K562 (cell line): ENCODE measurements around the gene UCKL1. TPM values are rescaled to one million over a fixed set of nuclear protein-coding genes. Genes with fewer than 3 reads are reported as not detected.

Experiments
- ATAC-seq: fragments of 200-7000 bp; cut with Tn5 transposase; 3 replicates; pipeline ENCODE4 v1.9.1; 2020; ENCODE audit warnings: moderate library complexity
- BruUV-seq: library from RNA; stranded (reverse); fragments of 400-500 nt; replicated peaks from 2 replicates; lab custom pipeline; 2021; lab: Mats Ljungman, UMichigan
- CTCF ChIA-PET: fragments of 300-600 bp; formaldehyde crosslinking; extraction: SDS; loops from one replicate; lab custom pipeline; 2021; ENCODE audit warnings: low intra/inter-chr PET ratio; lab: Yijun Ruan, JAX
- POLR2A ChIA-PET: fragments of 300-600, 350-650 bp; sonication (Branson Sonifier 250); formaldehyde crosslinking; extraction: SDS; loops from one replicate; lab custom pipeline; 2021; ENCODE audit warnings: antibody characterized with exemption, inconsistent platforms; lab: Yijun Ruan, JAX
- DNase-seq, 4 experiments: peaks; one replicate each; pipeline versions ENCODE4 v3.0.0 to v3.0.0-alpha.2; 2011 to 2018; ENCODE audit warnings: low spot score in 3 of 4, mixed read lengths in 3 of 4; ENCODE audit errors: extremely low read depth in 1 of 4
- FAIRE-seq: peaks from 2 replicates; lab custom pipeline; 2011; peaks lifted over from hg19 to GRCh38; lab: Jason Lieb, UNC
- H2AFZ ChIP-seq: 2 replicates; pipeline ENCODE4 v1.6.0; 2011; ENCODE audit warnings: low read depth, low read length, control low read depth, inconsistent platforms
- H3K27ac ChIP-seq: fragments of 200-600 bp; 3 replicates; pipeline ENCODE4 v1.8.0; 2011; ENCODE audit warnings: low read depth, mild to moderate bottlenecking, control low read depth, inconsistent platforms, low read length, moderate library complexity, mixed read lengths; ENCODE audit errors: extremely low read depth
- H3K27me3 ChIP-seq, 2 experiments: fragments of 300-600 bp in 1 of 2; 2 replicates in 1 of 2; 3 replicates in 1 of 2; pipeline versions ENCODE4 v1.6.0 to v1.8.0; 2011; ENCODE audit warnings: inconsistent platforms in 2 of 2, low read length in 2 of 2, mild to moderate bottlenecking in 1 of 2, mixed read lengths in 1 of 2, moderate library complexity in 1 of 2; ENCODE audit not compliant: control insufficient read depth in 2 of 2, insufficient read depth in 2 of 2
- H3K36me3 ChIP-seq: fragments of 300-600 bp; 3 replicates; pipeline ENCODE4 v1.8.0; 2011; ENCODE audit warnings: mild to moderate bottlenecking, low read length, inconsistent platforms; ENCODE audit not compliant: control insufficient read depth, insufficient read depth
- H3K4me1 ChIP-seq, 2 experiments: fragments of 200-600 bp in 1 of 2; replicated peaks in 1 of 2; 2 replicates in 1 of 2; 3 replicates in 1 of 2; pipeline versions ENCODE4 v1.5.1 to v1.8.0; 2011; ENCODE audit warnings: inconsistent platforms in 2 of 2, low read length in 2 of 2, mild to moderate bottlenecking in 1 of 2, mixed read lengths in 1 of 2, moderate library complexity in 1 of 2; ENCODE audit not compliant: control insufficient read depth in 2 of 2, insufficient read depth in 2 of 2
- H3K4me2 ChIP-seq: 2 replicates; pipeline ENCODE4 v1.6.1; 2011; ENCODE audit warnings: low read length, control low read depth, inconsistent platforms, mixed read lengths; ENCODE audit not compliant: insufficient read depth
- H3K4me3 ChIP-seq: fragments of 200-600 bp; sonication (generic), shearing (Covaris generic); 2 replicates; pipeline ENCODE4 v1.5.1; 2016; ENCODE audit warnings: control low read depth, inconsistent platforms
- H3K79me2 ChIP-seq: fragments of 200-600 bp; 3 replicates; pipeline ENCODE4 v1.8.0; 2011; ENCODE audit warnings: low read length, inconsistent platforms; ENCODE audit not compliant: control insufficient read depth, insufficient read depth
- H3K9ac ChIP-seq, 2 experiments: 2 replicates each; pipeline versions ENCODE4 v1.6.0 to v1.6.1; 2011; ENCODE audit warnings: low read depth in 2 of 2, low read length in 2 of 2, control low read depth in 1 of 2, inconsistent platforms in 1 of 2, mild to moderate bottlenecking in 1 of 2, mixed read lengths in 1 of 2; ENCODE audit not compliant: insufficient read depth in 1 of 2
- H3K9me1 ChIP-seq: one replicate; pipeline ENCODE4 v1.6.0; 2011; ENCODE audit warnings: inconsistent platforms, mild to moderate bottlenecking, low read length, moderate library complexity; ENCODE audit not compliant: control insufficient read depth, insufficient read depth
- H3K9me3 ChIP-seq: replicated peaks from 2 replicates; pipeline ENCODE4 v1.5.1; 2011; ENCODE audit warnings: low read depth, low read length, inconsistent platforms; ENCODE audit not compliant: control insufficient read depth, insufficient read depth
- H4K20me1 ChIP-seq: replicated peaks from 2 replicates; pipeline ENCODE4 v1.6.1; 2011; ENCODE audit warnings: low read length, inconsistent platforms, mixed read lengths; ENCODE audit not compliant: control insufficient read depth, insufficient read depth
- CXXC5 ChIP-seq: fragments of 250-450 bp; sonication (Bioruptor Pico); IDR thresholded peaks from 2 replicates; pipeline ENCODE4 v1.8.0; 2022; ENCODE audit warnings: inconsistent platforms, mild to moderate bottlenecking, moderate library complexity
- KLF6 ChIP-seq: fragments of 250-450 bp; sonication (Bioruptor Pico); IDR thresholded peaks from 2 replicates; pipeline ENCODE4 v1.4.0; 2020; ENCODE audit warnings: mild to moderate bottlenecking, moderate library complexity, borderline replicate concordance
- LCOR ChIP-seq: sonication (generic); formaldehyde crosslinking; IDR thresholded peaks from 2 replicates; pipeline ENCODE4 v1.8.0; 2022; ENCODE audit warnings: mild to moderate bottlenecking, missing genetic modification reagents
- ZNF347 ChIP-seq: fragments of 450-650 bp; formaldehyde crosslinking; IDR thresholded peaks from 2 replicates; pipeline ENCODE4 v1.4.0; 2020; ENCODE audit warnings: low read depth, mild to moderate bottlenecking, moderate library complexity
- WGBS: fragments of 100-300 bp; shearing (Covaris generic); methylation state at CpG from one replicate; pipeline ENCODE4 v1.1.6; 2016; ENCODE audit warnings: low coverage, mixed read lengths; ENCODE audit not compliant: insufficient coverage; ENCODE audit errors: missing lambda C conversion rate; 5-methylcytosine and 5-hydroxymethylcytosine counted together
- in situ Hi-C: fragments of 300-500 bp; cut with MboI; formaldehyde crosslinking; loops from 4 replicates; pipeline ENCODE4 v1.15.0; 2018; ENCODE audit warnings: inconsistent platforms, mixed read lengths
- intact Hi-C: fragments of 100-400 bp; cut with micrococcal nuclease; formaldehyde crosslinking; loops from 2 replicates; pipeline ENCODE4 v1.14.2; 2022
- polyA plus RNA-seq, 8 experiments: library from polyadenylated mRNA; depleted of rRNA in 4 of 8; stranded (reverse) in 5 of 8; unstranded in 3 of 8; fragments of >200 nt; fragmentation: Nextera tagmentation in 2 of 8; fragmentation: Illumina TruSeq in 1 of 8; extraction: Ambion mirVana in 2 of 8; extraction: Trizol in 1 of 8; gene quantifications; 2 replicates each; pipeline versions ENCODE4 v1.2.1 to v1.2.3, GENCODE V29; 2011 to 2014; ENCODE audit warnings: inconsistent platforms in 1 of 8, missing spikeins in 1 of 8
- total RNA-seq, 7 experiments: library from RNA; depleted of rRNA in 6 of 7; stranded (reverse); fragments of >200 nt in 6 of 7; fragmentation: Illumina TruSeq in 2 of 7; extraction: Trizol in 2 of 7; gene quantifications; 2 replicates each; pipeline versions ENCODE4 v1.2.1 to v1.2.3, GENCODE V29; 2011 to 2021; ENCODE audit warnings: low replicate concordance in 1 of 7

Gene UCKL1
- total and polyA plus RNA-seq, 9 of the 15 experiments (the other 6 are each of a cell fraction or from before 2014, with no cell fraction given): 3.1 to 52.8 (median 24.2) TPM

DNA sequence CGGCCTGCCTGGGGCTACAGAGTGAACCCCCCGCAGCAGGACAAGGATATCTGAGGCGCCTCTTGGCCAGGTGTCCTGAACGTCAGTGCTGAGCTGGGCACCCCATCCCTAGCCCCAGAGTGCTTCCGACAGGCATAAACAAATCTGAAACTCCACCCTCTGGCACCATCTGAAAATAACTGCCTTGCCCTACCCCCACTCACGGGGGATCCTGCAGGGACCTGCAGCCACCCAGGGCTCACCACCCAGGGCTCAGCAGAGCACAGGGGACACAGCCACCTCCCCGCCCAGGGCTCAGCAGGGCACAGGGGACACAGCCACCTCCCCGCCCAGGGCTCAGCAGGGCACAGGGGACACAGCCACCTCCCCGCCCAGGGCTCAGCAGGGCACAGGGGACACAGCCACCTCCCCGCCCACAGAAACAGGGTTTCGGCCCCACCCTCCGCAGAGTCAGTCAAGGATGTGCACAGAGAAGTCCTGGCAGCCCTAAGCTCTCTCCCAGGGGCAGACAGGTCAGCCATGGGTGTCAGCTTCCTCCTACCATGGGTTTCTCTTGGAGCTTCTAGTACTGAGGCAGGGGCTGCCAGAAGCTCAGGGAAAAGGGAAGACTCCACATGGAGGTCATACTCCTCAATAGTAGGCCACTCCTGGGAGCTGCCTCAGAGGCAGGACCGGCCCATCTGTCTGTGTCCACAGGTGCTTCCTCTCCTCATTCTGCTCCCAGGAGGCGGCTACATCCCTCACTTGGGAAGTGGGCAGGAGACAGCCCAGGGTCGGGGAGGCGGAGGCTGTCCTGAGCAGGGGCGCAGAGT is 4.6 kb downstream of the UCKL1 start:
- FAIRE-seq (no peak), ATAC-seq (no peak), DNase-seq (no peak)
- H3K4me3 ChIP-seq: no peak overlapping the region
- WGBS: 90% methylated on average over 16 of the region's 17 CpGs
- H3K36me3 ChIP-seq: peaks cover 35% of the 10 kb centered on the region; the same call in 1 of the 3 replicates
- H3K27me3 ChIP-seq: no peaks in the 10 kb centered on the region
- no peak overlapping the region for H3K27ac ChIP-seq
- in situ Hi-C loops: no loop called here
- ChIA-PET CTCF (no interaction called here), POLR2A (interaction anchor here (0.5 to 0.6 kb wide), 4 partner anchors 253 to 667 kb away, joined by 3 to 4 read pairs (median 3); no protein-coding TSS in a partner anchor)
- TF ChIP-seq ZNF347 (CRISPR knock-in tag) (no peak), KLF6 (CRISPR knock-in tag) (no peak), CXXC5 (CRISPR knock-in tag) (no peak), LCOR (CRISPR knock-in tag) (no peak)
- intact Hi-C loops: no loop called here
- no TSS peak for BruUV-seq
- peaks cover 25 to 90% of the 10 kb centered on the region in 2 experiments for H3K4me1 ChIP-seq
- peaks cover 92% of the 10 kb centered on the region for H3K79me2 ChIP-seq
- peaks cover 21% of the 10 kb centered on the region for H3K9me1 ChIP-seq
- no peak overlapping the region for H3K4me2 ChIP-seq
- no peaks in the 10 kb centered on the region for H3K9me3 ChIP-seq
- peaks cover 63% of the 10 kb centered on the region for H4K20me1 ChIP-seq
- H2AFZ ChIP-seq: no peak overlapping the region
- H3K9ac ChIP-seq: peak overlapping the region in 1 of 2 experiments; percentile 55; a peak in 2 of 4 replicates
